Tibial nerve (tissue), 4 donors: Measurements from ENCODE around the gene ILDR1. TPM values are rescaled to one million over a fixed set of nuclear protein-coding genes. Genes with fewer than 3 reads are reported as not detected.
A peak's percentile ranks its signal among the peaks of the same experiment; 100 is the strongest.
"Not testable (repeated sequence)": the region's sequence is repeated elsewhere in the genome, so short reads cannot be mapped to it uniquely, and the experiment has no call there.

Source experiments
- DNase-seq, 2 donors: peaks; one replicate each; pipeline ENCODE4 v3.0.0-alpha.2; 2019; ENCODE audit warnings: low spot score in 2 of 2
- H3K27ac ChIP-seq, 4 donors: fragments of 200-600 bp; sonication (generic) in 3 of 4; one replicate each; pipeline ENCODE4 v1.5.1; 2017 to 2019; ENCODE audit warnings: mild to moderate bottlenecking in 1 of 4
- H3K27me3 ChIP-seq, 2 donors: fragments of 200-600 bp; sonication (generic) in 1 of 2; one replicate each; pipeline versions ENCODE4 v1.5.1 to v1.6.0; 2017 to 2019
- H3K36me3 ChIP-seq, 3 donors: fragments of 200-600 bp; sonication (generic); one replicate each; pipeline ENCODE4 v1.5.1; 2018 to 2019
- H3K4me1 ChIP-seq, 4 donors: fragments of 200-600 bp; sonication (generic) in 3 of 4; one replicate each; pipeline ENCODE4 v1.5.1; 2017 to 2019
- H3K4me3 ChIP-seq, 4 donors: fragments of 200-600 bp; sonication (generic) in 3 of 4; one replicate each; pipeline ENCODE4 v1.5.1; 2017 to 2019; ENCODE audit warnings: mild to moderate bottlenecking in 1 of 4, moderate library complexity in 1 of 4
- H3K9me3 ChIP-seq, 4 donors: fragments of 200-600 bp; sonication (generic) in 3 of 4; one replicate each; pipeline ENCODE4 v1.5.1; 2017 to 2019
- EP300 ChIP-seq, 2 donors: sonication (generic); formaldehyde crosslinking; IDR thresholded peaks; one replicate each; pipeline ENCODE4 v1.6.1; 2017; ENCODE audit warnings: antibody characterized with exemption in 2 of 2, mild to moderate bottlenecking in 1 of 2
- POLR2A ChIP-seq, 2 donors: fragments of 450-650 bp; IDR thresholded peaks; one replicate each; pipeline ENCODE4 v1.6.1; 2017; ENCODE audit warnings: antibody characterized with exemption in 2 of 2, mild to moderate bottlenecking in 2 of 2, moderate library complexity in 2 of 2
- WGBS, 2 donors: methylation state at CpG; one replicate each; pipeline ENCODE4 v1.1.5; 2018; 5-methylcytosine and 5-hydroxymethylcytosine counted together
- total RNA-seq, 4 donors: library from RNA; depleted of rRNA; stranded (reverse); fragments of >200 nt; gene quantifications; one replicate each; pipeline ENCODE4 v1.1.0, GENCODE V29; 2016
- TF ChIP-seq, protein P1 (sequence below), 5 experiments: fragments of 200-600 bp in 3 of 5; fragments of 450-650 bp in 2 of 5; sonication (generic) in 3 of 5; IDR thresholded peaks; one replicate each; pipeline ENCODE4 v1.5.1; 2016 to 2019; ENCODE audit warnings: antibody characterized with exemption in 5 of 5, mild to moderate bottlenecking in 3 of 5, moderate library complexity in 2 of 5

The ILDR1 gene
- total RNA-seq, 4 donors from 2014 or later = not detected

DNA sequence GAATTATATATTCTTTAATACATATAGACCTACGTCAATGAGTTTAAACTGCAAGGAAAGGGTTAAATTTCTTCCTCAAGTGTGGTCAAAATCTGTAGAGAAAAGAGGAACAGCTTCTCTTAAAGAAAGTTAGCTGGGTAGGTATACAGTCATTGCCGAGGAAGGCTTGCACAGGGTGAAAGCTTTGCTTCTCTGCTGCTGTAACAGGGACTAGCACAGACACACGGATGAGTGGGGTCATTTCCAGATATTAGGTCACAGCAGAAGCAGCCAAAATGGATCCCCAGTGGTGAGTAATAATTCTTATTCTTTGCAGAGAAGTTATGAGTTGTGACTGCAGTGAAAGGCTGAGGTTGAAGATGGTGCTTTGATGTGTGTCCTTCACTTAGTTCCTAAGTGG is 33.2 kb upstream of the ILDR1 start, which contains the start of gene CD86:
CD86 (plus strand) TSS at position 148 of the 400 bp plus-strand sequence; CDS start at position 276, 128 bp downstream.
- H3K4me3 ChIP-seq = peak within 1 kb of the TSS in 2 of 4 donors; percentile 30 to 31
- WGBS, 2 donors = 43 to 45% methylated on average over 3 of the region's 3 CpGs
- no peak within 1 kb of the TSS for H3K27ac ChIP-seq
- TF ChIP-seq EP300 (IDR thresholded peaks at IDR 0.05) (peak in 1 of 2 donors; percentile 43), POLR2A (IDR thresholded peaks at IDR 0.05) (no peak)
- TF ChIP-seq, protein P1, sequence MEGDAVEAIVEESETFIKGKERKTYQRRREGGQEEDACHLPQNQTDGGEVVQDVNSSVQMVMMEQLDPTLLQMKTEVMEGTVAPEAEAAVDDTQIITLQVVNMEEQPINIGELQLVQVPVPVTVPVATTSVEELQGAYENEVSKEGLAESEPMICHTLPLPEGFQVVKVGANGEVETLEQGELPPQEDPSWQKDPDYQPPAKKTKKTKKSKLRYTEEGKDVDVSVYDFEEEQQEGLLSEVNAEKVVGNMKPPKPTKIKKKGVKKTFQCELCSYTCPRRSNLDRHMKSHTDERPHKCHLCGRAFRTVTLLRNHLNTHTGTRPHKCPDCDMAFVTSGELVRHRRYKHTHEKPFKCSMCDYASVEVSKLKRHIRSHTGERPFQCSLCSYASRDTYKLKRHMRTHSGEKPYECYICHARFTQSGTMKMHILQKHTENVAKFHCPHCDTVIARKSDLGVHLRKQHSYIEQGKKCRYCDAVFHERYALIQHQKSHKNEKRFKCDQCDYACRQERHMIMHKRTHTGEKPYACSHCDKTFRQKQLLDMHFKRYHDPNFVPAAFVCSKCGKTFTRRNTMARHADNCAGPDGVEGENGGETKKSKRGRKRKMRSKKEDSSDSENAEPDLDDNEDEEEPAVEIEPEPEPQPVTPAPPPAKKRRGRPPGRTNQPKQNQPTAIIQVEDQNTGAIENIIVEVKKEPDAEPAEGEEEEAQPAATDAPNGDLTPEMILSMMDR (IDR thresholded peaks at IDR 0.05) = no peak
- no peaks in the 10 kb centered on the region for H3K4me1 ChIP-seq
- H3K9me3 ChIP-seq = no peaks in the 10 kb centered on the region
- DNase-seq = no peak
- no peaks in the 10 kb centered on the region for H3K36me3 ChIP-seq
- no peaks in the 10 kb centered on the region for H3K27me3 ChIP-seq

DNA sequence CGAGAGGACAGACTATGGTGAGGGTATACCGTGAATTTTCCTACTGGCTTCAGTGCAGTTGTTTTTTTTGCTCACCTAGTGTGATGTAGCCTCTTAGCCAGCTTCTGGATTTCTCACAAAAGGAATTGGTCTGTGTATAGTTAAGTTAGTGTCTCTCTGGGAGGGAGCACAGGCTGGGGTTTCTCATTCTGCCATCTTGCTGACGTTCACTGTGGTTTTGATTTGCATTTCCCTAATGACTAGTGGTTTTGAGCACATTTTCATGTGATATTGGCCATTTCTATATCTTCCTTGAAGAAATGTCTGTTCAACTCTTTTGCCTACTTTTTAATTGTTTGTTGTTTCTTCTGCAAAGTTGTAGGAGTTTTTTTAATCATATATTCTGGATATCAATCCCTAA is 30.9 kb upstream of the ILDR1 start:
- DNase-seq = no peak
- no peak for TF ChIP-seq EP300 (IDR thresholded peaks at IDR 0.05)
- TF ChIP-seq, protein P1 (IDR thresholded peaks at IDR 0.05) = no peak
- no peak for TF ChIP-seq POLR2A (IDR thresholded peaks at IDR 0.05)
- Histone ChIP-seq H3K27ac (no peak overlapping the region), H3K36me3 (no peaks in the 10 kb centered on the region), H3K4me1 (no peaks in the 10 kb centered on the region), H3K27me3 (no peaks in the 10 kb centered on the region), H3K4me3 (no peak overlapping the region), H3K9me3 (peaks cover 0 to 2% (median 0%) of the 10 kb centered on the region in 4 donors)
- 76% methylated on average over 3 of the region's 3 CpGs for WGBS, 2 donors

DNA sequence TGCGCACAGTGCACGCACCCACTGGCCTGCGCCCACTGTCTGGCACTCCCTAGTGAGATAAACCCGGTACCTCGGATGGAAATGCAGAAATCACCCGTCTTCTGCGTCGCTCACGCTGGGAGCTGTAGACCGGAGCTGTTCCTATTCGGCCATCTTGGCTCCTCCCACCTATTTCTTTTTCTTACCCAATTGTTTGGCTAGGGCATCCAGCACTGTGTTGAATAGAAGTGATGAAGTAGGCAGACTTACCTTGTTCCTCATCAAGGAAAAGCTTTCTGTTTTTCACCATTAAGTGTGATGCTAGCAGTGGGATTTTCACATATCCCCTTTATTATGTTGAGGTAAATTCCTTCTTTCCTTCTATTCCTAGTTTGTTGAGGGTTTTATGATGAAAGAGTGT is 25.7 kb upstream of the ILDR1 start:
- WGBS, 2 donors = 85 to 95% methylated on average over 11 of the region's 11 CpGs
- not testable (repeated sequence) for H3K9me3 ChIP-seq, H3K36me3 ChIP-seq

DNA sequence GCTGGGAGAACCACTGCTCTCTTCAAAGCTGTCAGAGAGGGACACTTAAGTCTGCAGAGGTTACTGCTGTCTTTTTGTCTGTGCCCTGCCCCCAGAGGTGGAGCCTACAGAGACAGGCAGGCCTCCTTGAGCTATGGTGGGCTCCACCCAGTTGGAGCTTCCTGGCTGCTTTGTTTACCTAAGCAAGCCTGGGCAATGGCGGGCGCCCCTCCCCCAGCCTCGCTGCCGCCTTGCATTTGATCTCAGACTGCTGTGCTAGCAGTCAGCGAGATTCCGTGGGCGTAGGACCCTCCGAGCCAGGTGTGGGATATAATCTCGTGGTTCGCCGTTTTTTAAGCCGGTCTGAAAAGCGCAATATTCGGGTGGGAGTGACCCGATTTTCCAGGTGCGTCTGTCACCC is 25.2 kb upstream of the ILDR1 start:
- not testable (repeated sequence) for H3K36me3 ChIP-seq, DNase-seq, H3K9me3 ChIP-seq, H3K27me3 ChIP-seq, H3K27ac ChIP-seq, H3K4me1 ChIP-seq, H3K4me3 ChIP-seq
- 83 to 90% methylated on average over 11 to 13 of the region's 16 CpGs for WGBS, 2 donors

More for the DNA sequence above, 25.7 kb upstream of the ILDR1 start:
- DNase-seq, H3K27me3 ChIP-seq, H3K4me3 ChIP-seq, H3K27ac ChIP-seq, H3K4me1 ChIP-seq: not testable (repeated sequence)

DNA sequence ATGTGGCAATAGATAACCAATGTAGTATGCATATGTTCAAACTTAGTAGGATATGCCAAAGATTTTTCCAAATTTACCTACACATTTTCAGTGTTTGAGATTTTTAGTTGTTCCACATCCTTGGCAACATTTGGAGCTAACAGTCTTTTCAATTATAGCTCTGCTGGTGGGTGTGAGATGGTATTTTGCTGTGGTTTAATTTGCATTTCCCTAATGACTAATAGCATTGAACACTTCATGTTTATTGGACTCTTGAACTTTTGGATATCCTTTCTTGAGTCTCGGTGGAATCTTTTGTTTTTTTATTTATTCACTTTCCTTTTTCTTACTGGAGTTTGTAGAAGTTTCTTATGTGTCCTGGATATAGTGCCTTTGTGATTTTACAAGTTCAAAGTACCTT is 11.0 kb upstream of the ILDR1 start:
- H3K4me1 ChIP-seq = no peaks in the 10 kb centered on the region
- H3K36me3 ChIP-seq = no peaks in the 10 kb centered on the region
- 41 to 45% methylated on average over 1 of the region's 1 CpG for WGBS, 2 donors
- no peak overlapping the region for H3K27ac ChIP-seq
- TF ChIP-seq EP300 (IDR thresholded peaks at IDR 0.05) (no peak), POLR2A (IDR thresholded peaks at IDR 0.05) (no peak)
- no peak overlapping the region for H3K4me3 ChIP-seq
- no peak for DNase-seq
- no peaks in the 10 kb centered on the region for H3K27me3 ChIP-seq
- H3K9me3 ChIP-seq = peaks cover 0 to 15% (median 0%) of the 10 kb centered on the region in 4 donors

DNA sequence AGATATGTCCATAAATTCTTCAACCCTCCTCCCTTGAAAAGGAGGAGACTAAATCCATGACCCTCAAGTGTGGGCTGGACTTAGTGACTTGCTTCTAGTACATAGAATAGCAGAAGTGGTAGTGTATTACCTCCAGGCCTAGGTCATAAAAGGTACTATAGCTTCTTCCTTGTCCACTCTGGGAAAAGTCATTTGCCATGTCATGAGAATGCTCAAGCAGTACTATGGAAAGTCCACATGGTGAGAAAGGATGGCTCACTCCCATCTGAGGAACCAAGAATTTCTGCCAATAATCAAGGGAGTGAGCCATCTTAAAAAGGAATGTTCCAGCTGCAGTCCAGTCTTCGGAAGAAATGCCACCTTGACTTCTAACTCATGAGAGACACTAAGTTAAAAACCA is 10.5 kb upstream of the ILDR1 start:
- 80% methylated on average over 1 of the region's 1 CpG for WGBS, 2 donors
- Histone ChIP-seq H3K9me3 (peaks cover 0 to 15% (median 0%) of the 10 kb centered on the region in 4 donors), H3K27ac (no peak overlapping the region), H3K4me3 (no peak overlapping the region), H3K27me3 (no peaks in the 10 kb centered on the region), H3K4me1 (no peaks in the 10 kb centered on the region), H3K36me3 (no peaks in the 10 kb centered on the region)
- TF ChIP-seq POLR2A (IDR thresholded peaks at IDR 0.05) = no peak
- no peak for DNase-seq

DNA sequence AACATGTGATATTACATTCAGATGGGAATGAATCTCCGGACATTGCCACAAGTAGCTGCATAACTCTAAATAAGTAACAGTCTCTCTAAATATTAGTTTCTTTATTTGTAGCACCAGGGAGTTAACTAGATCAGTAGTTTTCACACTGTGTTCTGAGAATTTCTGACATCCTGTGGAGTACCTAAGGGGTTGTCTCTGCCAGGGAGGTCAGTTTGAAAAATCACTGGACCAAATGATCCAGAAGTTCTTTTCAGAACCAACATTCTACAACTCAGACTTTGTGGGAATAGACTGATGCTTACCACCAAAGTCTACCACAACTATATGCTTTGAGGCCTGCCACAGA is 9.0 kb upstream of the ILDR1 start:
- no peak for TF ChIP-seq EP300 (IDR thresholded peaks at IDR 0.05)
- TF ChIP-seq, protein P1 (IDR thresholded peaks at IDR 0.05) = no peak
- no peak for TF ChIP-seq POLR2A (IDR thresholded peaks at IDR 0.05)
- no peaks in the 10 kb centered on the region for H3K4me1 ChIP-seq
- H3K4me3 ChIP-seq = no peak overlapping the region
- no peaks in the 10 kb centered on the region for H3K36me3 ChIP-seq
- 78 to 93% methylated on average over 1 of the region's 1 CpG for WGBS, 2 donors
- no peak for DNase-seq
- H3K27me3 ChIP-seq = no peaks in the 10 kb centered on the region
- H3K9me3 ChIP-seq = peaks cover 0 to under 1% (median 0%) of the 10 kb centered on the region in 4 donors
- H3K27ac ChIP-seq = no peak overlapping the region
